NCI-H1417 (cell line): ENCODE results near the gene SARDH.
A peak's percentile ranks its signal among the peaks of the same experiment; 100 is the strongest.

Experiments used
- DNase-seq, 3 experiments: peaks; one replicate each; lab custom pipeline; 2025; lab: John Stamatoyannopoulos, UW

SARDH gene

GRCh38 chr9:133737774-133738639, at the start of gene SARDH:
Gene SARDH, minus strand, starts transcription at chr9:133738352. Its CDS starts 4,179 bp downstream, at chr9:133734173.
- peak in 2 of 3 experiments; percentile 89 to 91 for DNase-seq

- DNase-seq, result no peak
Observed at GRCh38 chr9:133787754-133788025, 49.5 kb upstream of the SARDH start.

GRCh38 chr9:133786907-133787753, 49.0 kb upstream of the SARDH start:
- no peak for DNase-seq

- no peak for DNase-seq
Observed at GRCh38 chr9:133786371-133786753, 48.2 kb upstream of the SARDH start.

GRCh38 chr9:133785753-133786370, 47.7 kb upstream of the SARDH start:
- no peak for DNase-seq

- no peak for DNase-seq
Observed at GRCh38 chr9:133784731-133785561, 46.8 kb upstream of the SARDH start.

- DNase-seq, result no peak
Observed at GRCh38 chr9:133783331-133783731, 45.2 kb upstream of the SARDH start.

GRCh38 chr9:133782157-133783130, 44.3 kb upstream of the SARDH start:
- peak; percentile 25 to 74 (median 45) for DNase-seq

- no peak for DNase-seq
Observed at GRCh38 chr9:133781828-133782135, 43.6 kb upstream of the SARDH start.

GRCh38 chr9:133780962-133781827, 43.0 kb upstream of the SARDH start:
- DNase-seq, result no peak

- DNase-seq, result no peak
Observed at GRCh38 chr9:133780404-133780945, 42.3 kb upstream of the SARDH start.

GRCh38 chr9:133779516-133780403, 41.6 kb upstream of the SARDH start:
- DNase-seq, result no peak

GRCh38 chr9:133779081-133779480, 40.9 kb upstream of the SARDH start:
- DNase-seq, result no peak

GRCh38 chr9:133778336-133779013, 40.3 kb upstream of the SARDH start:
- DNase-seq, result no peak

GRCh38 chr9:133777871-133778270, 39.7 kb upstream of the SARDH start:
- DNase-seq, result no peak

GRCh38 chr9:133777068-133777791, 39.1 kb upstream of the SARDH start:
- DNase-seq, result no peak
